Natural killer cell (primary cell): ENCODE results near the gene DIP2C. TPM values are rescaled to one million over a fixed set of nuclear protein-coding genes. Genes with fewer than 3 reads are reported as not detected.

Experiments
- ATAC-seq, 3 donors: fragments of 150-1000 bp in 2 of 3; fragments of 200-7000 bp in 1 of 3; cut with Tn5 transposase; 1 replicate in 1 of 3; 2 replicates in 2 of 3; pipeline ENCODE4 v1.10.0; 2021; ENCODE audit warnings: mild to moderate bottlenecking in 2 of 3, moderate library complexity in 2 of 3
- DNase-seq, 2 donors: peaks; one replicate each; pipeline versions ENCODE4 v3.0.0 to v3.0.0-alpha.2; 2013 to 2021; ENCODE audit warnings: mixed read lengths in 1 of 2
- H3K27ac ChIP-seq: one replicate; pipeline ENCODE4 v1.5.1; 2013; ENCODE audit warnings: mild to moderate bottlenecking, low read length
- H3K27me3 ChIP-seq: one replicate; pipeline ENCODE4 v1.6.1; 2013; ENCODE audit warnings: low read length; ENCODE audit not compliant: control insufficient read depth, insufficient read depth
- H3K36me3 ChIP-seq: one replicate; pipeline ENCODE4 v1.6.1; 2013; ENCODE audit warnings: low read length; ENCODE audit not compliant: control insufficient read depth, insufficient read depth
- H3K4me1 ChIP-seq: one replicate; pipeline ENCODE4 v1.6.1; 2013; ENCODE audit warnings: low read length; ENCODE audit not compliant: control insufficient read depth, insufficient read depth
- H3K4me3 ChIP-seq: one replicate; pipeline ENCODE4 v1.5.1; 2013; ENCODE audit warnings: low read length
- H3K9me3 ChIP-seq: one replicate; pipeline ENCODE4 v1.6.1; 2013; ENCODE audit warnings: low read length; ENCODE audit not compliant: control insufficient read depth, insufficient read depth
- H3K27ac Mint-ChIP-seq, 2 donors: one replicate each; pipeline ENCODE4 v1.8.0; 2022; ENCODE audit warnings: mild to moderate bottlenecking in 2 of 2, mixed read lengths in 2 of 2, moderate library complexity in 1 of 2
- H3K27me3 Mint-ChIP-seq, 2 donors: one replicate each; pipeline ENCODE4 v1.8.0; 2022; ENCODE audit warnings: low read depth in 2 of 2, mixed read lengths in 2 of 2
- H3K36me3 Mint-ChIP-seq: one replicate; pipeline ENCODE4 v1.8.0; 2022; ENCODE audit warnings: mixed read lengths
- H3K4me1 Mint-ChIP-seq, 2 donors: one replicate each; pipeline ENCODE4 v1.8.0; 2022; ENCODE audit warnings: mixed read lengths in 2 of 2
- H3K4me3 Mint-ChIP-seq: one replicate; pipeline ENCODE4 v1.8.0; 2022; ENCODE audit warnings: mild to moderate bottlenecking, moderate library complexity, mixed read lengths
- H3K9me3 Mint-ChIP-seq, 2 donors: one replicate each; pipeline ENCODE4 v1.8.0; 2022; ENCODE audit warnings: mixed read lengths in 2 of 2
- CTCF ChIP-seq: fragments of 200-600 bp; IDR thresholded peaks from one replicate; pipeline ENCODE4 v1.8.0; 2022; ENCODE audit warnings: antibody characterized with exemption
- WGBS: methylation state at CpG from one replicate; pipeline ENCODE4 v1.1.7; 2013; ENCODE audit warnings: missing lambda C conversion rate; ENCODE audit not compliant: insufficient coverage; 5-methylcytosine and 5-hydroxymethylcytosine counted together
- intact Hi-C: fragments of 100-400 bp; cut with micrococcal nuclease; formaldehyde crosslinking; loops from one replicate; pipeline ENCODE4 v1.14.2; 2022
- total RNA-seq, 4 donors: library from RNA; stranded (reverse); fragments of 120-200 nt in 1 of 4; gene quantifications; one replicate each; pipeline versions ENCODE4 v1.2.3 to v1.2.4, GENCODE V29; 2013 to 2022

DIP2C gene
- total RNA-seq, 3 donors from 2014 or later (not counting 1 experiment from before 2014, with no cell fraction given) = 1.5 to 5.8 (median 3.8) TPM

- WGBS = 92% methylated on average over 17 of the region's 17 CpGs
- no peak overlapping the region for H3K27ac Mint-ChIP-seq
- peaks cover 17% of the 10 kb centered on the region for H3K4me1 ChIP-seq
- no peaks in the 10 kb centered on the region for H3K36me3 Mint-ChIP-seq
- TF ChIP-seq CTCF = no peak
- H3K4me1 Mint-ChIP-seq = peaks cover 13 to 19% of the 10 kb centered on the region in 2 donors
- no peaks in the 10 kb centered on the region for H3K9me3 Mint-ChIP-seq
- no peak for DNase-seq
- no peak overlapping the region for H3K27ac ChIP-seq
- no peaks in the 10 kb centered on the region for H3K27me3 ChIP-seq
- no peaks in the 10 kb centered on the region for H3K36me3 ChIP-seq
- no peak for ATAC-seq
- no peak overlapping the region for H3K4me3 ChIP-seq
- H3K4me3 Mint-ChIP-seq = no peak overlapping the region
- H3K27me3 Mint-ChIP-seq = peaks cover 0 to 9% of the 10 kb centered on the region in 2 donors
- intact Hi-C loops = no loop called here
- no peaks in the 10 kb centered on the region for H3K9me3 ChIP-seq
Measured at GRCh38 chr10:486666-487322, 202.7 kb downstream of the DIP2C start.

GRCh38 chr10:486206-486605, 203.3 kb downstream of the DIP2C start:
- 84% methylated on average over 11 of the region's 11 CpGs for WGBS
- no peak for TF ChIP-seq CTCF
- H3K4me3 Mint-ChIP-seq = peak overlapping the region; percentile 92

DNA sequence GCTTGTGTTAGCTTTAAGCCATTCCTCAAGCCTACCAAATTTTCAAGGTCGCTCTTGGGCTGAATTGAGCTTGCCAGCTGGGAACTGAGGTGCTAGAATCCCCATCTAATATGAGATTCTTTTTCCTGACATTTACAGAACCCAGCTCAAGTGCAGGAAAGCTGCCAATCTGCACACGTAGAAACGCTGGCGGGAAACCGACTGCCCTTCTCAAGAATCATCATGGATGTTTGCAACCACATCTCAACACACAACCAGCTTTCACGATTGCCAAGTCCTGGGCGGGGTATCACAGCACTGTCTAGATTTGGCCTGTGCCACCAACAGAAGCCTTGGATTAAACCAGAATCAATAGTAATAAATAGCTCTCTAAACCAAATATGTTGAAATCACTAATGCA, 203.7 kb downstream of the DIP2C start:
- no peak for TF ChIP-seq CTCF
- H3K9me3 Mint-ChIP-seq = no peaks in the 10 kb centered on the region
- peak overlapping the region; percentile 87 to 92 for H3K27ac Mint-ChIP-seq
- Histone ChIP-seq H3K9me3 (no peaks in the 10 kb centered on the region), H3K4me1 (peaks cover 17% of the 10 kb centered on the region), H3K27ac (no peak overlapping the region), H3K27me3 (no peaks in the 10 kb centered on the region), H3K36me3 (no peaks in the 10 kb centered on the region), H3K4me3 (no peak overlapping the region)
- intact Hi-C loops = no loop called here
- peaks cover 0 to 7% of the 10 kb centered on the region in 2 donors for H3K27me3 Mint-ChIP-seq
- no peak for ATAC-seq
- no peak for DNase-seq
- H3K4me3 Mint-ChIP-seq = peak overlapping the region; percentile 92
- peaks cover 13 to 19% of the 10 kb centered on the region in 2 donors for H3K4me1 Mint-ChIP-seq
- no peaks in the 10 kb centered on the region for H3K36me3 Mint-ChIP-seq
- 89% methylated on average over 7 of the region's 7 CpGs for WGBS

More at GRCh38 chr10:486206-486605, 203.3 kb downstream of the DIP2C start:
- Mint-ChIP-seq H3K27me3 (peaks cover 0 to 9% of the 10 kb centered on the region in 2 donors), H3K4me1 (peaks cover 13 to 19% of the 10 kb centered on the region in 2 donors), H3K36me3 (no peaks in the 10 kb centered on the region), H3K9me3 (no peaks in the 10 kb centered on the region), H3K27ac (peak overlapping the region; percentile 87 to 92)
- Histone ChIP-seq H3K36me3 (no peaks in the 10 kb centered on the region), H3K4me3 (no peak overlapping the region), H3K4me1 (peaks cover 17% of the 10 kb centered on the region), H3K9me3 (no peaks in the 10 kb centered on the region), H3K27ac (no peak overlapping the region), H3K27me3 (no peaks in the 10 kb centered on the region)
- intact Hi-C loops = no loop called here
- ATAC-seq (no peak), DNase-seq (no peak)
